Stomach (tissue), 9 donors: Measurements from ENCODE around the gene WWOX. TPM values are rescaled to one million over a fixed set of nuclear protein-coding genes. Genes with fewer than 3 reads are reported as not detected.

ENCODE experiments used
- DNase-seq, 2 donors: peaks; one replicate each; pipeline versions ENCODE4 v3.0.0 to v3.0.0-alpha.2; 2013 to 2019
- H3K27ac ChIP-seq, 5 donors: fragments of 200-600 bp in 4 of 5; sonication (generic) in 4 of 5; one replicate each; pipeline ENCODE4 v1.5.1; 2013 to 2019; ENCODE audit warnings: mild to moderate bottlenecking in 1 of 5, moderate library complexity in 1 of 5
- H3K27me3 ChIP-seq, 3 donors: fragments of 200-600 bp; sonication (generic); one replicate each; pipeline ENCODE4 v1.5.1; 2017 to 2019; ENCODE audit warnings: mixed run types in 1 of 3
- H3K36me3 ChIP-seq, 4 donors: fragments of 200-600 bp; sonication (generic); 1 replicate in 3 of 4; 2 replicates in 1 of 4; pipeline ENCODE4 v1.5.1; 2016 to 2019
- H3K4me1 ChIP-seq, 4 donors: fragments of 200-600 bp; sonication (generic); one replicate each; pipeline ENCODE4 v1.5.1; 2016 to 2019
- H3K4me3 ChIP-seq, 4 donors: fragments of 200-600 bp; sonication (generic) in 3 of 4; one replicate each; pipeline ENCODE4 v1.5.1; 2016 to 2019; ENCODE audit warnings: mild to moderate bottlenecking in 1 of 4
- H3K9me3 ChIP-seq, 4 donors: fragments of 200-600 bp; sonication (generic); one replicate each; pipeline ENCODE4 v1.5.1; 2016 to 2019
- CTCF ChIP-seq, 7 experiments: fragments of 450-650 bp in 4 of 7; fragments of 200-600 bp in 3 of 7; sonication (generic) in 3 of 7; IDR thresholded peaks; one replicate each; pipeline ENCODE4 v1.5.1; 2016 to 2019; ENCODE audit warnings: antibody characterized with exemption in 7 of 7, control low read depth in 2 of 7, mild to moderate bottlenecking in 1 of 7
- EP300 ChIP-seq: sonication (generic); formaldehyde crosslinking; IDR thresholded peaks from one replicate; pipeline ENCODE4 v1.6.1; 2017; ENCODE audit warnings: antibody characterized with exemption
- POLR2A ChIP-seq, 4 donors: fragments of 450-650 bp; IDR thresholded peaks; one replicate each; pipeline ENCODE4 v1.6.1; 2016; ENCODE audit warnings: antibody characterized with exemption in 4 of 4, control low read depth in 2 of 4, mild to moderate bottlenecking in 1 of 4, moderate library complexity in 1 of 4
- POLR2AphosphoS5 ChIP-seq, 3 donors: sonication (generic); formaldehyde crosslinking; IDR thresholded peaks; one replicate each; pipeline ENCODE4 v1.6.1; 2016; ENCODE audit warnings: antibody characterized with exemption in 3 of 3
- WGBS, 5 donors: extraction: QIAGEN DNeasy Blood & Tissue Kit in 3 of 5; methylation state at CpG; one replicate each; pipeline versions ENCODE4 v1.1.5 to v1.1.7; 2013 to 2018; 5-methylcytosine and 5-hydroxymethylcytosine counted together
- intact Hi-C: fragments of 100-400 bp; cut with DNase I; formaldehyde crosslinking; loops from one replicate; pipeline ENCODE4 v1.15.1; 2023; ENCODE audit warnings: low total_unique reads
- polyA plus RNA-seq, 3 donors: library from polyadenylated mRNA; stranded (reverse); fragments of 200-250 nt; gene quantifications; one replicate each; pipeline ENCODE4 v1.2.3, GENCODE V29; 2013
- total RNA-seq, 5 donors: library from RNA; depleted of rRNA; stranded (reverse); fragments of >200 nt; gene quantifications; one replicate each; pipeline versions ENCODE4 v1.1.0 to v1.2.3, GENCODE V29; 2014 to 2016
- donor health status: healthy with polysubstance abuse.
- donor health status: Bipolar disorder and iron deficiency.
- donor health status: healthy.

The WWOX gene
- total and polyA plus RNA-seq, 8 donors: 7.7 to 129 (median 48.7) TPM

- Histone ChIP-seq H3K36me3 (no peaks in the 10 kb centered on the region), H3K4me1 (no peaks in the 10 kb centered on the region), H3K27ac (no peak overlapping the region), H3K4me3 (no peak overlapping the region), H3K27me3 (no peaks in the 10 kb centered on the region), H3K9me3 (no peaks in the 10 kb centered on the region)
- 93 to 98% (median 97%) methylated on average over 4 of the region's 4 CpGs for WGBS, 5 donors
- intact Hi-C loops: no loop called here
- TF ChIP-seq CTCF (IDR thresholded peaks at IDR 0.05): no peak
- TF ChIP-seq POLR2A (IDR thresholded peaks at IDR 0.05): no peak
- no peak for DNase-seq
Observed at GRCh38 chr16:78218279-78218678, 118.8 kb downstream of the WWOX start.

- Histone ChIP-seq H3K27me3 (no peaks in the 10 kb centered on the region), H3K9me3 (no peaks in the 10 kb centered on the region), H3K4me3 (no peak overlapping the region), H3K27ac (no peak overlapping the region), H3K36me3 (no peaks in the 10 kb centered on the region), H3K4me1 (no peaks in the 10 kb centered on the region)
- TF ChIP-seq POLR2A (IDR thresholded peaks at IDR 0.05) (no peak), CTCF (IDR thresholded peaks at IDR 0.05) (no peak), EP300 (no peak), POLR2AphosphoS5 (IDR thresholded peaks at IDR 0.05) (no peak)
- WGBS, 5 donors: 83 to 93% (median 88%) methylated on average over 8 of the region's 8 CpGs
- no peak for DNase-seq
- intact Hi-C loops: no loop called here
Observed at GRCh38 chr16:78218856-78219651, 119.6 kb downstream of the WWOX start.

GRCh38 chr16:78220571-78220970, 121.1 kb downstream of the WWOX start:
- Histone ChIP-seq H3K4me3 (no peak overlapping the region), H3K27me3 (no peaks in the 10 kb centered on the region), H3K36me3 (no peaks in the 10 kb centered on the region), H3K27ac (no peak overlapping the region), H3K9me3 (no peaks in the 10 kb centered on the region), H3K4me1 (no peaks in the 10 kb centered on the region)
- WGBS, 5 donors: 87 to 98% (median 97%) methylated on average over 2 of the region's 2 CpGs
- intact Hi-C loops: no loop called here
- TF ChIP-seq CTCF (IDR thresholded peaks at IDR 0.05) (no peak), EP300 (no peak), POLR2AphosphoS5 (IDR thresholded peaks at IDR 0.05) (no peak), POLR2A (IDR thresholded peaks at IDR 0.05) (no peak)
- DNase-seq: no peak

- no peak for TF ChIP-seq POLR2AphosphoS5 (IDR thresholded peaks at IDR 0.05)
- H3K36me3 ChIP-seq: no peaks in the 10 kb centered on the region
- no peak overlapping the region for H3K4me3 ChIP-seq
- intact Hi-C loops: no loop called here
- no peaks in the 10 kb centered on the region for H3K27me3 ChIP-seq
- 73 to 81% (median 75%) methylated on average over 6 of the region's 6 CpGs for WGBS, 5 donors
- no peaks in the 10 kb centered on the region for H3K9me3 ChIP-seq
- H3K4me1 ChIP-seq: peaks cover 0 to 5% (median 2%) of the 10 kb centered on the region in 4 donors
- no peak for DNase-seq
- no peak overlapping the region for H3K27ac ChIP-seq
Observed at GRCh38 chr16:78221892-78222291, 122.4 kb downstream of the WWOX start.

GRCh38 chr16:78224342-78224741, 124.9 kb downstream of the WWOX start:
- no peak for DNase-seq
- TF ChIP-seq POLR2A (IDR thresholded peaks at IDR 0.05) (no peak), POLR2AphosphoS5 (IDR thresholded peaks at IDR 0.05) (no peak), CTCF (IDR thresholded peaks at IDR 0.05) (no peak), EP300 (no peak)
- 61 to 84% (median 68%) methylated on average over 2 of the region's 2 CpGs for WGBS, 5 donors

More at GRCh38 chr16:78224342-78224741, 124.9 kb downstream of the WWOX start:
- intact Hi-C loops: no loop called here
- peaks cover 0 to 5% (median 2%) of the 10 kb centered on the region in 4 donors for H3K4me1 ChIP-seq
- no peaks in the 10 kb centered on the region for H3K27me3 ChIP-seq
- no peaks in the 10 kb centered on the region for H3K36me3 ChIP-seq
- H3K4me3 ChIP-seq: no peak overlapping the region
- H3K9me3 ChIP-seq: no peaks in the 10 kb centered on the region
- no peak overlapping the region for H3K27ac ChIP-seq
